Stimulated activated CD8-positive, alpha-beta memory T cell treated with anti-CD3 and anti-CD28 coated beads, Interleukin-15, amount 100 ng/mL, for 1 hour (primary cell): Measurements from ENCODE around the gene NFIA.
"Not testable (repeated sequence)": the region's sequence is repeated elsewhere in the genome, so short reads cannot be mapped to it uniquely, and the experiment has no call there.

ENCODE experiments used
- DNase-seq: peaks from one replicate; pipeline ENCODE4 v3.0.0-alpha.2; 2020; ENCODE audit warnings: low read depth

The NFIA gene

GRCh38 chr1:61273167-61273705 lies 190.9 kb downstream of the NFIA start:
- DNase-seq = no peak

GRCh38 chr1:61273861-61274260 lies 191.5 kb downstream of the NFIA start:
- no peak for DNase-seq

- no peak for DNase-seq
These were observed 192.6 kb downstream of the NFIA start for GRCh38 chr1:61274939-61275338.

DNA sequence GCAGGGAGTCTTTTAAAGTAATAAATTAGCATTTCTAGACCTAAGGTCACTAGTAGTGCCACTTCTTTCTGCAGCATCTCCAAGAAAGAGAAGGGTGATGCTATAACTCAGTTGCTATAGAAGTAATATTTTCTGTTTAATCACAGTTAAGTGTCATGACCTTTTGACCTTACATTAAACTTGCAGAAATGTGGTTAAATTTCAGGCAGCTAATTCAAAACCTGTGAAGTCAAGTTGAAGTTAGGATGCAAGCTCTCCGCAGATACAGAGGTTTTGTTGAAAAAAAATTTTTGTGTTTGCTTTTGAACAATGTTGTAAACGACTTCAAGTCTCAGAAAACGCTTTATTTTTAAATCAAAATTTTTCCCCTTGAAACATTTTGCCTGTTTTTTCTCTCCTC lies 193.9 kb downstream of the NFIA start:
- no peak for DNase-seq

DNA sequence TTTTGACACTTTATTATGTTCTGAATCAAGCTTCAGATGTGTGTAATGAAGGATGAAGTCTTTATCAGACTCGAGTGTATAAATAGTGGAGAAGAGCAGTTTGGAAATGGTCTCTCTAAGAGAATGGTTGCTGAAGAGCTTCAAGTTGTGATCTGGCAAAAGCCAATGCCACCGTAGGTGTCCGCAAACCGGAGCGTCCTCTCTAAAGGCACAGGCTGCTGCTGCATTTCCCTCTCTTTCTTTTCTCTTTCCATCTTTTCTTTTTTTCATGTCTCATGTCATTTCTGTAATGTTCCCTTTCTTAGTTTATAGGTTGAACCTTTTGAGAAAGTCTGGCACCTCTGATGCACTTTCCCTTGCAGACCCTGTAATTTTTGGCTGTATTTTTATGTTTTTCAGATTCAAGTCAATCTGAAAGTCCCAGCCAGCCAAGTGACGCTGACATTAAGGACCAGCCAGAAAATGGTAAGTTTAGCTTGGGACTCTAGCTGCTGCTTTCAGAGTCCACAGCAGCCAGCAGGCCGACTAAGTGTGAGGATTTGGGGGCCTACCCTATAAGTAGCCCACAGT lies 194.8 kb downstream of the NFIA start:
- no peak for DNase-seq

GRCh38 chr1:61278503-61278902 lies 196.1 kb downstream of the NFIA start:
- not testable (repeated sequence) for DNase-seq

DNA sequence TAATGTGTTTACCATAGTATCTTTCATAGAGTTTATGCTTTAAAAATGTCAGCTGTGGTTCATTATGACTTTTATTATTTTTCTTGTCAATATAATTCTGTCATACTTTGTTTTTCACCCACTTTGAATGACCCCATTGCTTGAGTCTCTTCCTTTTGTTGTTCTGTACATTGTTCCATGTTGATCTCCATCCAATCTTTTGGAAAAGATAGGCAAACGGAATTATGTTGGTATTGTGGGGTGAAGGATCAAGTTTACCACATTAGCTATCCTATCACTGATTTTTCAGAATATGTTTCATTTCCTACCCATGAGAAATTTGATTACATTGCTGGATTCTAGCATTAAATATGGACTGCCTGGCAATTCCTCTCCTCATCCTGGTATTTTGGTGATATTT lies 196.6 kb downstream of the NFIA start:
- no peak for DNase-seq

GRCh38 chr1:61279570-61279969 lies 197.2 kb downstream of the NFIA start:
- no peak for DNase-seq

DNA sequence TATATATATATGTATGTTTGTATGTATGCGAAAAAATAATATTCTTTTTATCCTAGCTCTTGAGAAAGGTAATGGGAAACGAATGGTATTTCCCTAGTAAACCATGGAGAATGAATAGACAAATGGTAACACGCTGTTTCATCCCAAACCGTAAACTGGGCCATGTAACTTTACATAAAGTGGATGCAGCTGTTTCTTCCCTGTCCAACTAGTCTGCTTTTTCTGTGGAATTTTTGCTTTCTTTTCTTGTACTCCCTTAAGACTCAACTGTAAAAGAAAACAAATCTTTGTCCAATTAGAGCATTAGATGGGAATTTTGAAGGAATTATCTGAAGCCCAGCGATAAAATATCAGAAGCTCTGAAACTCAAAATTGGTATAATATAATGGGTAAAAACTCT lies 198.1 kb downstream of the NFIA start:
- no peak for DNase-seq

- no peak for DNase-seq
These were observed 200.0 kb downstream of the NFIA start for GRCh38 chr1:61282387-61282786.

- DNase-seq = no peak
These were observed 202.0 kb downstream of the NFIA start for GRCh38 chr1:61284248-61284854.

- DNase-seq = no peak
These were observed 202.6 kb downstream of the NFIA start for GRCh38 chr1:61284936-61285335.

GRCh38 chr1:61285371-61285885 lies 203.1 kb downstream of the NFIA start:
- no peak for DNase-seq

DNA sequence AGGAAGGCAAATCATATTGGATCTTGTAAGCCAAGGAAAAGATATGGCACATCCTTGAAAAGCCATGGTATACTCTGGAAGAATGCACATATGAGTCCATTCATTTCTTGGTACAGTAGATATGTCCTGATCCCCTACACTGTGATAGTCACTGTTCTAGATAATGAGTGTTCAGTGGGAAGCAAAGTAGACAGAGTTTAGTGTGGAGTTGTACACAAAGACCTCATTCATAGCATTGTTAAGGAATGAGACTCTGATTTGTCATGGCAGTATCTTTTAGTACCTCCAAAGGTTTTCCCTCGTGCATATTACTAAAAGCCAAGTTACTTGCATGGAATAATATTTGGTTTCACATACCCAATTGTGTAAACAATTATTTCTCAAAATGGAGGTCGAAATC lies 204.7 kb downstream of the NFIA start:
- DNase-seq = no peak

DNA sequence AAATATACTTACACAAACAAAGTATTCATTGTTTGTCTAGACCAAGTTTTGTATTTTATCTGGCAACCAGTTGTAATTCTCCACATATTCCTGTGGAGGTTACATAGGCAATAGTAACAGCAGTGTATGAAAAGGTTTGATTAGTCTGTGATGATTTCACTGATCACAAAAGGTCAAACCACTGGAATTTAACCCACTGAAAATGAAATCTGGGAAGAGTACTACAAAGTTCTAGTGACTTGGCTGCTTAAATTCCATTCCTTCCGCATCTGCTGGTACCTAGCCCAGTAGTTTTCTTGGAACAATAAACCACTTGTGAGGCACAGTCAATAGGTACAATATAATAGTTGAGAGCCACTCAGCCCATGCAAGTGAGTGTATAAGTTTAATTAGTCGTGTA lies 205.4 kb downstream of the NFIA start:
- DNase-seq = no peak

- DNase-seq = no peak
These were observed 207.1 kb downstream of the NFIA start for GRCh38 chr1:61289232-61290098.

DNA sequence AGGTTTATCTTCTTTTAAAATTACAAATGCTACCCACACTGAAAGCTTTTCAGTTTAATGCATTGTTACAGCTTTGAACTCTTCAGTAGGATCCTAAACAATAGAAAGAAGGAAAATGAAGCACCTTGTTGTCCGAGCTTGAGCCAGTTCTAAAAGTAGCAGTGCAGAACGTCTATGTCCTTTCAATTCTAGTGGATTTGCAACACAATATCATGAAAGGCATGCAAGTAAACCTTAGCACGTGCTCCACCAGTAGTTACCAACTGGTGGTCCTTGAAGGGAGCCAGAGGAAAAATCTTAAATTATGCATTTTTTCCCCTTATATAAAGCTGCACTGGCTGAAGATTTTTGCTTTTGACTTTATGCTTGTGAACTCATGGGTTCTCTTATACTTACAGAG lies 208.2 kb downstream of the NFIA start:
- DNase-seq = no peak

DNA sequence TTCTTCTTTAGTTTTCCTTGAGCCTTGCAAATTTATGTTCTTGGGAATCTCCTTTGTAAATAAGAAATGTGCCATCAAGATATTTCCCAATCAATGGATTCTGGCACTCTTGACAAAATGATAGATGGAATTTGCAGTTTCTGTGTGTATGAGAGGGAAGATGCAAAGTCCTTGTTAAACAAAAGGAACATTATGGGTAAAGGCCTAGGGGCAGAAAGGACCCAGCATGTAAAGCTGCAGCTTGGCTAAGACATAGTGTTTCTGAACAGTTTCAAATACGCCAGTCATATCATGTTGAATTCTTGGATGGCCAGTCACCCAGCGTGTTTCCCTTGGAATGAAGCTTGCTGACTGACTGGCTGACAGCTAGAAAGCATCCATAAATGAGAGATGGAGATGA lies 210.8 kb downstream of the NFIA start:
- DNase-seq = no peak

- no peak for DNase-seq
These were observed 211.7 kb downstream of the NFIA start for GRCh38 chr1:61293986-61294504.

- no peak for DNase-seq
These were observed 212.6 kb downstream of the NFIA start for GRCh38 chr1:61294930-61295329.

DNA sequence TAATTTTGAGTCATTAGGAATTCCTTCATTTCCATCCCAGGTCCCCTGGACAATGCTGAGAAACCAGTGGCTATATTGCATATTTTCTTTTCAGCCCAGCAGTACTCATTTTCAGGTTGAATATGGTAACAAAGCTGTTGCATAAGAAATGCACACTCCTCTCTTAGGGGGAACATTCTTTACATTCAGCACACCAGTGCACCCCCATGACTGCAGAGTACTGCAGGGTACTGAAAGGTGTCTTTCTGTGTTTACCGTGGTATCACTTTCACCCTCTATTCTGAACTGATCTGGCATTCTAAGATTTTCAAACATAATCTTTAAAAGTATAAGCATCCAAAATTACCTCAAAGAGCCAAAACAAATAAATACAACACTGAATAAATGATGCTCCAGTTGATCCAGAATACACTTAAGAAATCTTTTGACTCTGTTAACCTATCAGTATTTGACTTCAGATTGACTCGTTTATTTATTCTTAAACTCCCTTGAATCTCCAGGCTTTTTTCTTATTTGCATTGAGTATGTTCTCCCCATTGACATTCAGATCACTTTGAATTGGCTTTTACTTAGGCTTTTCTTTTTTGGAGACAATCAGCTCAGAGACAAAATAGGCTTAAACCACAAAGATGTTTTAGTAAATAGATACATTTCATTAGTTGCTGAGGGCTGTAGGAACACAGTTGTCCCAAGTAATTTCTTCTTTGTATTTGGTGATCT lies 213.6 kb downstream of the NFIA start:
- DNase-seq = no peak

DNA sequence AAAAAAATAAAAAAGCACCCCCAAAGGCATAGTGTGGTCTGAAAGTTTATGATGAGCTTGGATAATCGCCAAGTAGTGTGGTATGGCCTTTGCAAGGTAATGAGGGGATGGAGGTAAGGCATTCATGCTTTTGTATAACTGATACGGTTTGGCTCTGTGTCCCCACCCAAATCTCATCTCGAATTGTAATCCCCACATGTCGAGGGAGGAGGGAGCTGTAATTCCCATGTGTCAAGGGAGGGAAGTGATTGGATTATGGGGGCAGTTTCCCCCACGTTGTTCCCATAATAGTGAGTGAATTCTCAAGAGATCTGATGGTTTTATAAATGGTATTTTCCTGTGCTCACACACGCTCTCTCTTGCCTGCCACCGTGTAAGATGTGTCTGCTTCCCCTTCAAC lies 215.5 kb downstream of the NFIA start:
- DNase-seq = no peak
